Sigmoid colon (tissue), 4 donors: ENCODE data around the gene COL4A3.

ENCODE experiments used
- CTCF ChIP-seq, 4 experiments: fragments of 450-650 bp in 3 of 4; fragments of 200-600 bp in 1 of 4; IDR thresholded peaks; one replicate each; pipeline ENCODE4 v1.5.1; 2016 to 2019; ENCODE audit warnings: antibody characterized with exemption in 4 of 4, mild to moderate bottlenecking in 3 of 4, moderate library complexity in 2 of 4
- EP300 ChIP-seq, 4 donors: sonication (generic); formaldehyde crosslinking; IDR thresholded peaks; one replicate each; pipeline ENCODE4 v1.6.1; 2017; ENCODE audit warnings: antibody characterized with exemption in 4 of 4
- POLR2A ChIP-seq, 2 donors: fragments of 450-650 bp; IDR thresholded peaks; one replicate each; pipeline ENCODE4 v1.6.1; 2016; ENCODE audit warnings: antibody characterized with exemption in 2 of 2, mild to moderate bottlenecking in 2 of 2, moderate library complexity in 2 of 2

- no peak for TF ChIP-seq CTCF (IDR thresholded peaks at IDR 0.05)
- no peak for TF ChIP-seq POLR2A (IDR thresholded peaks at IDR 0.05)
- no peak for TF ChIP-seq EP300 (IDR thresholded peaks at IDR 0.05)
These were observed 160.2 kb downstream of the COL4A3 start for GRCh38 chr2:227324642-227324994.
